SK-N-SH (cell line): ENCODE data around the gene PNP. TPM values are rescaled to one million over a fixed set of nuclear protein-coding genes. Genes with fewer than 3 reads are reported as not detected.
"Not testable (repeated sequence)": the region's sequence is repeated elsewhere in the genome, so short reads cannot be mapped to it uniquely, and the experiment has no call there.

ENCODE experiments used
- CTCF ChIA-PET: fragments of 300-600, 350-600 bp; formaldehyde crosslinking; extraction: SDS; loops from one replicate; lab custom pipeline; 2021; lab: Yijun Ruan, JAX
- POLR2A ChIA-PET: fragments of 350-600 bp; sonication (Branson Sonifier 250); formaldehyde crosslinking; extraction: SDS; loops from one replicate; lab custom pipeline; 2020; ENCODE audit warnings: antibody characterized with exemption, inconsistent platforms; lab: Yijun Ruan, JAX
- DNase-seq: peaks from one replicate; pipeline ENCODE4 v3.0.0; 2012
- H2AFZ ChIP-seq: fragments of 200-600 bp; sonication (generic); 2 replicates; pipeline ENCODE4 v1.8.1; 2016; ENCODE audit warnings: antibody characterized with exemption, mild to moderate bottlenecking, low read depth
- H3F3A ChIP-seq: fragments of 200-600 bp; sonication (generic); replicated peaks from 2 replicates; pipeline ENCODE3; 2016; ENCODE audit warnings: antibody characterized with exemption, mild to moderate bottlenecking; ENCODE audit not compliant: insufficient read depth
- H3K27ac ChIP-seq, 2 experiments: fragments of 200-500 bp in 1 of 2; fragments of 200-600 bp in 1 of 2; sonication (Bioruptor generic) in 1 of 2; sonication (generic), shearing (Covaris generic) in 1 of 2; 2 replicates each; pipeline versions ENCODE4 v1.5.1 to v1.6.1; 2014 to 2016; ENCODE audit warnings: low read depth in 2 of 2, inconsistent platforms in 1 of 2, low read length in 1 of 2, mild to moderate bottlenecking in 1 of 2, mixed read lengths in 1 of 2
- H3K27me3 ChIP-seq: fragments of 200-600 bp; sonication (generic), shearing (Covaris generic); 2 replicates; pipeline ENCODE4 v1.6.1; 2016; ENCODE audit warnings: mixed run types; ENCODE audit not compliant: insufficient read depth
- H3K36me3 ChIP-seq, 2 experiments: fragments of 200-500 bp in 1 of 2; fragments of 200-600 bp in 1 of 2; sonication (Bioruptor generic) in 1 of 2; sonication (generic) in 1 of 2; replicated peaks in 1 of 2; 2 replicates each; pipeline versions ENCODE3 to v1.5.1; 2014 to 2016; ENCODE audit warnings: low read length in 1 of 2, mild to moderate bottlenecking in 1 of 2; ENCODE audit not compliant: insufficient read depth in 2 of 2, control insufficient read depth in 1 of 2
- H3K4me1 ChIP-seq, 2 experiments: fragments of 200-500 bp in 1 of 2; fragments of 200-600 bp in 1 of 2; sonication (Bioruptor generic) in 1 of 2; sonication (generic), shearing (Covaris generic) in 1 of 2; 2 replicates each; pipeline versions ENCODE4 v1.5.1 to v1.6.1; 2014 to 2016; ENCODE audit warnings: low read depth in 1 of 2, low read length in 1 of 2, mixed run types in 1 of 2; ENCODE audit not compliant: insufficient read depth in 2 of 2, control insufficient read depth in 1 of 2
- H3K4me2 ChIP-seq: fragments of 200-600 bp; sonication (generic), shearing (Covaris generic); 2 replicates; pipeline ENCODE4 v1.6.1; 2017; ENCODE audit warnings: mixed run types
- H3K4me3 ChIP-seq, 2 experiments: fragments of 200-500 bp in 1 of 2; fragments of 200-600 bp in 1 of 2; sonication (Bioruptor generic) in 1 of 2; sonication (generic), shearing (Covaris generic) in 1 of 2; 2 replicates each; pipeline versions ENCODE4 v1.5.1 to v1.8.1; 2014 to 2016; ENCODE audit warnings: low read depth in 2 of 2, inconsistent platforms in 1 of 2, low read length in 1 of 2, mild to moderate bottlenecking in 1 of 2, mixed read lengths in 1 of 2, moderate library complexity in 1 of 2
- H3K79me2 ChIP-seq: fragments of 200-600 bp; sonication (generic); 2 replicates; pipeline ENCODE4 v1.8.1; 2017; ENCODE audit warnings: mild to moderate bottlenecking; ENCODE audit not compliant: insufficient read depth
- H3K9ac ChIP-seq: fragments of 200-600 bp; sonication (generic); 2 replicates; pipeline ENCODE4 v1.6.1; 2017; ENCODE audit warnings: mixed run types
- H3K9me2 ChIP-seq: fragments of 200-600 bp; sonication (generic); 2 replicates; pipeline ENCODE4 v1.6.1; 2017; ENCODE audit warnings: mixed run types
- H3K9me3 ChIP-seq: fragments of 200-600 bp; sonication (generic); 2 replicates; pipeline ENCODE4 v1.6.1; 2017; ENCODE audit warnings: mixed run types, mild to moderate bottlenecking, moderate library complexity
- H4K20me1 ChIP-seq: fragments of 200-600 bp; sonication (generic); 2 replicates; pipeline ENCODE4 v1.6.1; 2017; ENCODE audit warnings: mild to moderate bottlenecking, mixed run types; ENCODE audit not compliant: insufficient read depth
- GATA2 ChIP-seq: sonication (generic); formaldehyde crosslinking; IDR thresholded peaks from 2 replicates; pipeline ENCODE4 v1.5.0; 2020; ENCODE audit warnings: mild to moderate bottlenecking, missing genetic modification reagents
- IRF3 ChIP-seq: fragments of 150-350 bp; IDR thresholded peaks from 2 replicates; pipeline ENCODE4 v1.6.1; 2016; ENCODE audit warnings: mild to moderate bottlenecking, low read depth, low read length
- MAX ChIP-seq: IDR thresholded peaks from 2 replicates; pipeline ENCODE4 v1.4.0; 2012; ENCODE audit warnings: low read depth
- PBX3 ChIP-seq: IDR thresholded peaks from 2 replicates; pipeline ENCODE4; 2012
- TAF1 ChIP-seq: IDR thresholded peaks from 2 replicates; pipeline ENCODE4 v1.6.1; 2012; ENCODE audit warnings: low read depth, mild to moderate bottlenecking, low read length, moderate library complexity, borderline replicate concordance
- USF2 ChIP-seq: fragments of 150-350 bp; IDR thresholded peaks from 2 replicates; pipeline ENCODE4 v1.6.1; 2017; ENCODE audit warnings: antibody characterized with exemption, low read length, low read depth, borderline replicate concordance
- ZBTB33 ChIP-seq: IDR thresholded peaks from 2 replicates; pipeline ENCODE4 v1.4.0; 2012; ENCODE audit warnings: low read depth, borderline replicate concordance
- WGBS: methylation state at CpG from one replicate; pipeline ENCODE4 v1.1.6; 2017; ENCODE audit warnings: low lambda C conversion rate; 5-methylcytosine and 5-hydroxymethylcytosine counted together
- polyA plus RNA-seq, 3 experiments: library from polyadenylated mRNA; depleted of rRNA; stranded (reverse); fragments of >200 nt; gene quantifications; 2 replicates each; pipeline ENCODE4 v1.2.3, GENCODE V29; 2012

Gene PNP
- polyA plus RNA-seq, 1 of the 3 experiments (the other 2 are of a cell fraction): 29.8 TPM

- TF ChIP-seq IRF3 (no peak), GATA2 (CRISPR knock-in tag) (no peak), PBX3 (no peak)
Measured at GRCh38 chr14:20440882-20441281, 28.3 kb upstream of the PNP start (continued).

- Histone ChIP-seq H3K36me3 (peaks cover 6 to 13% of the 10 kb centered on the region in 2 experiments), H3K4me2 (no peak overlapping the region), H3K9me3 (no peaks in the 10 kb centered on the region), H3K27ac (no peak overlapping the region), H3K27me3 (no peaks in the 10 kb centered on the region; the same call in 1 of the 2 replicates), H3K9me2 (no peaks in the 10 kb centered on the region), H3K79me2 (no peaks in the 10 kb centered on the region), H3K4me3 (no peak overlapping the region), H2AFZ (no peak overlapping the region), H3K4me1 (no peaks in the 10 kb centered on the region), H4K20me1 (no peaks in the 10 kb centered on the region), H3F3A (no peaks in the 10 kb centered on the region), H3K9ac (no peak overlapping the region)
- no peak for TF ChIP-seq USF2
- no peak for TF ChIP-seq TAF1
- TF ChIP-seq ZBTB33: no peak
- TF ChIP-seq GATA2 (CRISPR knock-in tag): no peak
- no peak for TF ChIP-seq PBX3
- no peak for TF ChIP-seq MAX
- WGBS: 92% methylated on average over 2 of the region's 2 CpGs
- ChIA-PET CTCF (interaction anchor here (1.3 kb wide), 1 partner anchor 90 kb away, joined by 4 read pairs; no protein-coding TSS in a partner anchor), POLR2A (no interaction called here)
- DNase-seq: no peak
Measured at GRCh38 chr14:20441461-20441860, 27.7 kb upstream of the PNP start.

GRCh38 chr14:20443650-20444049, 25.6 kb upstream of the PNP start:
- POLR2A ChIA-PET, H3K9ac ChIP-seq, H3K27ac ChIP-seq, DNase-seq, H3K9me3 ChIP-seq, H3K27me3 ChIP-seq, H3K9me2 ChIP-seq, H2AFZ ChIP-seq, H3K79me2 ChIP-seq, H3K4me2 ChIP-seq, H4K20me1 ChIP-seq, CTCF ChIA-PET, H3F3A ChIP-seq, H3K4me3 ChIP-seq, H3K4me1 ChIP-seq: not testable (repeated sequence)
- peaks cover 26 to 34% of the 10 kb centered on the region in 2 experiments for H3K36me3 ChIP-seq
- 78% methylated on average over 2 of the region's 4 CpGs for WGBS
